WTC11 (cell line): ENCODE data around the gene RMC1.

ENCODE experiments used
- CREB1 ChIP-seq: sonication (generic); formaldehyde crosslinking; IDR thresholded peaks from 2 replicates; pipeline ENCODE4 v1.8.0; 2023; ENCODE audit warnings: mild to moderate bottlenecking, missing genetic modification reagents
- CTCF ChIP-seq: fragments of 200-600 bp; IDR thresholded peaks from 2 replicates; pipeline ENCODE4 v1.8.0; 2022; ENCODE audit warnings: antibody characterized with exemption
- ESRRA ChIP-seq: sonication (generic); formaldehyde crosslinking; IDR thresholded peaks from 2 replicates; pipeline ENCODE4 v1.8.1; 2022; ENCODE audit warnings: mild to moderate bottlenecking, missing genetic modification reagents, borderline replicate concordance
- FOXP4 ChIP-seq: sonication (generic); formaldehyde crosslinking; IDR thresholded peaks from 2 replicates; pipeline ENCODE4 v1.8.0; 2022; ENCODE audit warnings: mild to moderate bottlenecking, missing genetic modification reagents

GRCh38 chr18:23542461-23542860, 39.1 kb downstream of the RMC1 start:
- TF ChIP-seq CTCF (no peak), FOXP4 (CRISPR knock-in tag) (no peak), CREB1 (CRISPR knock-in tag) (no peak), ESRRA (CRISPR knock-in tag) (no peak)
